Activated CD4-positive, alpha-beta T cell treated with anti-CD3 and anti-CD28 coated beads, Interleukin-2, amount 50 U/mL, for 16 hours (primary cell): ENCODE results near the gene EIF4E2.
A peak's percentile ranks its signal among the peaks of the same experiment; 100 is the strongest.
"Not testable (repeated sequence)": the region's sequence is repeated elsewhere in the genome, so short reads cannot be mapped to it uniquely, and the experiment has no call there.

Source experiments
- DNase-seq: peaks from one replicate; pipeline ENCODE4 v3.0.0-alpha.2; 2020

Gene EIF4E2

DNA sequence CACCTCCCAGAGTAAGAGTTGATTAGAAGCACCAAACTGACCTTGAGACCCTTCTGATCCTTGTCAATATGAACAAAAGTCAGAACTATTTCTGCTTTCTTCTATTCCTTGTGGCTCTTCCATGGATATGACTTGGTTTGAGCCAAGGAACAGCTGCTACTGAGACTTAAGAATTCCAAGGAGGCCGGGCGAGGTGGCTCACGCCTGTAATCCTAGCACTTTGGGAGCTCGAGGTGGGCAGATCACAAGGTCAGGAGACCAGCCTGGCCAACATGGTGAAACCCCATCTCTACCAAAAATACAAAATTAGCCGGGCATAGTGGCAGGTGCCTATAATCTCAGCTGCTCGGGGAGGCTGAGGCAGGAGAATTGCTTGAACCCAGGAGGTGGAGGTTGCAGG lies 20.0 kb downstream of the EIF4E2 start:
- not testable (repeated sequence) for DNase-seq

DNA sequence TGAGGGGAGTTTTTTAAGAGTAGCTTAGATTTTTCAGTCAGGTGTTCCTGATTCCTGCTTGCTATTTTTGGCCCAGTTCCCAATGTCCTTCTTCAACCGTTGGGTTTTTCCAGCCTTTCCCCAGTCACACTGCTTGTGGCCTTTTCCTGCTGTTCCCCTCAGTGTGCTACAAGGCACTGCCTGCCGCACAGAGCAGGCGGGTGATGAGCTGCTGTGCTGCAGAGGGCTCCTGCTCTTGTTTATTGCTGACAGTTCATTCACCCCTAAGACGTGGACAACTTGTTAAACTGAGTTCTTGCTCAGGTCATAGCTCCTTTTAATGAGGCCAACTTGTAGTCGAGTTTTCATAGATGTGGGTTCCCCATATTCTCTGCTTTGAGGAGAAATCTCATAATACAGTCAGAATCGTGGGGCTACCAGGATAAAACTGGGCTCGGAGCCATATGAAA lies 20.6 kb downstream of the EIF4E2 start:
- DNase-seq, result no peak

DNA sequence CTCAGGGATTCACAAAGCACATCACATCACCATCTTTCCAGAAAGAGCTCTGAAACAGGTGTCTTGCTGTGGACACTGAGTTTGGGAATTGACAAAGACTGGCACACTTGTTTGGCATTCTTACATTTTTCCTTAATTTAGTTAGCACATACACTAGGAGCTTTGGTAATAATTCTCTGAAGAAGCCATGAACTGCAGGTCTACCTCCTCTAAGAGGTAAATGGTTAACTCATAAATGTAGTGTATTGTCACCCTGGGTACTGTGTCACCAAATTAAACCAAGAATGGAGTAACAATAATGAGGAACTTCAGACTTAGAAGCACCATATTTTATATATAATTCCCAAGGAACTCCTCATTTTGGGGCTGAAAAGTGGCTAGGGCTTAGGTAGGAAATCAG lies 22.6 kb downstream of the EIF4E2 start:
- DNase-seq, result no peak

DNA sequence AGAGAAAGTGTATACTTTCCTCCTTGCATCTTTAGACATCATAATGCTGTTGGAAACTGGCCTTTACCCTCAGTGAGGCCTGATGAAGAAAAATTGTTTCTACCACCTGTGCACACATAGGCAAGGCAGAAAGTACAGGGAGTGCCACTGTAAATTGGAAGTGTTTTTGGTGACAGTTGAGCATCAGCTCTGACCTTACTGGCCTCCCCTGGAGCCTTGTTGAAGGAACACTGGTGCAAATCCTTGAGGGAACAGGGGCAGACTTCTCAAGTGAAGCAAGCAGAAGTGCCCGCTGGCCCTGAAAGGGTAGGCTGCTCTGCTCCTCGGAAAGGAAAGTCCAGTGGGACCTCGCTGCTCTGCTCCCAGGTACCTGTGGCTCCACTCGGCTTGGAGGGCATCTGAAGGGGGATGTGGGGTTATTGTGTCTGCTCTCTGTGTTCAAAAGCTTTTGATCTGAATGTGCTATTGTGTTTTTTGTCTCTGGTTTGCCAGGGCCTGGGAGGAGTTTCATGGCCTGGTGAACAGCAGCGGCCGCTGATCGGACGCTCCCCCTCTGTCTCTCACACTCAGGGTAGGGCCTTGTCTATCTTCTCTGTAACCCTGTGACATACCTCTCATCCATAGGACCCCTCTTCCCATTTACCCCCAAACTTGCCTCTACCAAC lies 23.4 kb downstream of the EIF4E2 start:
- DNase-seq, result no peak

DNA sequence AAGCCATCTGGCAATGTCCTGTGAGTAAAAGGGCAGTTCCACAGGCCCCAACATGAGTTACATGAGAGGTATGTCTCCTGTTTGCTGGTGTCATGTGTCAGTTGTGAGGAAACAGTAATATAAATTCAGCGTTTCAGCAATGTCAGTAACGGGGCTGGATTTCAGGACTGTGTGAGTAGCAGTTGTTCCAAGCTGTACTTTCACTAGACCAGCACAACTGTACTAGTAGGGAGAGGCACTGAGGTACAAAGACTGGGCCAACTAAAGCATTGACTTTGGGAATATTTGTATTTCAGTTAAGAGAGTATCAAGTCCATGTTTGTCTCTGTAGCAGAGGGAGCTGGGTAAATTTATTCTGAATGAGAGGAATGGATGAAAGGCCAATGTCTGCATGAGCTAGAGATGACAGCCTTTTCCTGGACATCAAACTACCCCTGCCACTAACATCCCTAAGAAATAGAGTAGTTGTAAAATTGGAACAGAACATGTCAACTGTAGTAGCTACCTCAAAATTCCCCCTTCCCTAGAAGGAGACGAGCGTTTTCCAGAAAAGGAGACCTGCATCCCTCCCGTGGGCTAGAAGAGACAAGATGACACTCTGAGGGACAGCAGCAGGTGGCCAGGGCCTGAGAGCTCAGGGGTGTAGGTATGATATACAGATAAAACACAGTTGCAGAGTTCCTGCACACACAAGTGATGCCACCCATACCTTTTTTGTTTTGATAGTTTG lies 24.4 kb downstream of the EIF4E2 start:
- no peak for DNase-seq

DNA sequence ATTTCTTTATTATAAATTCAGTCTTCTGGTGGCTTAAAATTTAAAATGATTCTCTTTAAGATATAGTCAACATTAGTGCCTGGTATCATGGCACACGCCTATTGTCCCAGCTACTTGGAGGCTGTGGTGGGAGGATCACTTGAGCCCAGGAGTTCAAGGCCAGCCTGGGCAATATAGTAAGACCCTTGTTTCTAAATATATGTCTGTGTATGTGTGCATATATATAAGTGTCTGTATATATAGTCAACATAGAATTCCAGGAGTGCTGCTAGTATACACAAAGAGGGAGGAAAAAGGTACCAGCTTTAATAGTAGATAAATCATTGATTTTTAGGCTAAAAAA lies 24.9 kb downstream of the EIF4E2 start:
- DNase-seq, result no peak

DNA sequence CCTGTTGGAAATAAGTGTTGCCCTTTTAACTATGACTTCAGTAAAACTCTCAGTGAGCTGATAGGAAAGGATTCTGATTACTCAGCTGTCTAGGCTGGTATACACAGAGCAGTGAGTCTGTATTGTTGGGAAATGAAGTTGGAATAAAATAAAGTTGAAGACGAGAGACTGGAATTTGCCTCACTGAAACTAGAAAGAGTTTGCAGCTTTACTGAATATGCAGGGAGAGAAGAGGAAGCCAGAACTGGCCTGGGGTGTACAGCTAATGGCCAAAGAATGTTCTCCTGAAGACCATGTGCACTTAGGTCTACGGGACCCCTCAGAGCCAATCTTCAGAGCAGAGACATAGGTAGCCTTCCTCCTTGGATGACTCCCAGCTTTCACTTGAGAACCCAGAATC lies 26.5 kb downstream of the EIF4E2 start:
- no peak for DNase-seq

DNA sequence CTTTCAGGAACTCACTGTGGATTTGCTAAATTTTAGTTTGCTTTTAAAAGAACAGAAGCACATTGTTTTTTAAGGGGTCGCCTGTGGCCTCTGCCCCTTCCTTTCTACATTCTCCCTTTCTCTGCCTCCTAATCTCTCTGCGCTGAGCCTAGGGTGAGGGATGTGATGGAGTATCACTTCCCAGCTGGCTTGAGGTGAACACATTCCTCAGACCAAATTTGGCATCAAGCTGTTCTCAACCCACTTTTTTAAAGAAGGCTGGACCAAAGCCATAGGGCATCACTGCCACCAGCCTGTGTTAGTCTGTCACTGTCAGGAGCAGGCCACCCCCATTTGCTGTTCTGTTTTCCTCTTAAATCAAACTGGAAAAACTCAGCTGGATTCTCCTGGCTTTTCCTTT lies 27.4 kb downstream of the EIF4E2 start:
- DNase-seq, result no peak

DNA sequence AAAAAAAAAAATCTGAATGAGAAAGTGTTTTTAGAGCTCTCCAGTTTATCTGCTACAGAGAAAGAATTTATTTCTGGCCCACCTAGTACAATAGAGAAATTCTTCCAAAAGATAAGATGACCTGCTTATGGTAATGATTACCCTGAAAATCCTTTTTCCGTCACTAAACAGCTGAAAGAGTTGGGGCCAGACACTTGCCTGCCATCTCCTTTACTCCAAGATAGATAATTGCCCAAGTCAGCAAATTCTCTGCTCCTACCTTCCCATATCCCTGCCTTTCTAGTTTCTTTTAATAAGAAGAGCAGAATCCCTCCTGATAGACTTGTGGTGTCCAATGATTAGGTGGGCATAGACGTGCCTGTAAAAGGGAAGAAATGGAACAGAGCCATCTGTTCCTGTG lies 28.1 kb downstream of the EIF4E2 start:
- DNase-seq, result no peak

DNA sequence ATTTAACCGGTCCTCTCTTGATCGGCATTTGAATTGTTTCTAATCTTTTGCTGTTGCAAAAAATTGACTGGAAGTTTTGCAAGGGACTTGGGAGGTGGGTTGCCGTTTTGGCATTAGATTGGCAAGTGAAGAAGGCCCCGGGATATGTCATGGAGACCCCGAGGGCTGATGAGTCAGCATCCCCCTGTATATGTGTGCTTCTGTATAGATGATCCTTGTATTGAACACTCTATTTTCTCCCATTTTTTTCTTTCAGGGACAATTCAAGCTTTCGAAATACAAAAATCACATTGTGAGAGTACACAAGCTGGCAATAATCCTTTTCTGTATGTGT lies 30.1 kb downstream of the EIF4E2 start:
- DNase-seq, result no peak

DNA sequence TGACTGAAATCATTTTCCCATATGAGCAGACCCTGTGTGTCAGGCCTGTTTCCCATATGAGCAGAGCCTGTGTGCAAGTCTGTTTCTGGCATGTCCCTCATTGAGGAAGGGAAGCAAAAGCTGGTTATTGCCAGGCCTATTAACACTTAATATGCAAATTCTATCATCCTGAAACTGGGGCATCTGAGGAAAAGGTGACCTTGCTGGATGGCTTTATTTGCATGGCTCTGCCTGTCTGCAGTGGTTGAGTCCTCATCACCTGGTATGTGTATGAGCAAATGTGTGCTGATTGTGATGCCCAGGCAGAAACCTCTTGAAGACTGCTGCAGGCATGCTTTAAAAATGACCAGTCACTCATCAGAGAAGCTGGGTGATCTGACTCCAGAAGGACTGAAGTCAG lies 31.2 kb downstream of the EIF4E2 start:
- DNase-seq, result no peak

DNA sequence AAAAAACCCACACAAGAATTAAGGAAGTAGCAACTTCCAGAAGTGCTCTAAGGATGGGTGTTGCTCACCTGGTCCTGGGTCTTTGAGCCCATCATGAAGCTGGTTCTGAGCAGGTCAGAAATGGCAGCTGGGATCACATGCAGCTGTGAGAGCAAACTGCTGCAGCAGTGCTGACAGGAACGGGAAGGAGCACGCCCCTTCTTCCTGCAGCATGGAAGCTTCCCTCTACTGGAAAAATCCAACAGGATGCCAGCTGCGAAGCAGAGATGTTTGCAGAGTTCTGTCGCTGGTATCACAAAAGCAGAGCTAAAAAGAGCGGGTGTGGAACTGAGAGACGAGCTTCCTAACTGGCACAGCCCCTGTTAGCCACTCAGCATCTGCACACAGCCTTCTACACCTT lies 33.7 kb downstream of the EIF4E2 start:
- DNase-seq, result no peak

DNA sequence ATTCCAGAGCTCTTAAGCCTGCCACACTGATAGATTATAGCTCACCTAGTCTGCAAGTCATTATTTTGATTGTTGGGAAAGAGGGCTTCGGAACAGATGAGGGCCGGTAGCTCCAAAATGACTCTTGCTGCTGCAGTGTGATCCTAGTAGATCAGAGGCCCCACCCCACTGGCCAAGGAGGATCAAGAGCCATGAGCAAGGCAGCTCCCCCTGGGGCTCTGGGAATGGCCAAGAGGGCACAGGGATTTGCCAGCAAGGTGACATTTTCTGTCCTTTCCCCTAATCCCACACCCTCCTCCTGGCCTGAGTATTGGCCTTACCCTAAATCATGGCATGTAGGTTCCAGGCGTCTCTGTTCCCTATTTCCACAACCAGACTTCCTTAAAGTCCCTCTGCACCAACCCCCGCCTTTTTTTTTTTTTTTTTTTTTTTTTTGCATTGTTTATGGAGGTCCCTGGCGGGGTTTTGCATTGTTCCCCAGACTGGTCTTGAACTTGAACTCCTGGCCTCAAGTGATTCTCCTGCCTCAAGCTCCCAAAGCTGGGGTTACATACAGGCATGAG lies 36.5 kb downstream of the EIF4E2 start:
- DNase-seq, result no peak

DNA sequence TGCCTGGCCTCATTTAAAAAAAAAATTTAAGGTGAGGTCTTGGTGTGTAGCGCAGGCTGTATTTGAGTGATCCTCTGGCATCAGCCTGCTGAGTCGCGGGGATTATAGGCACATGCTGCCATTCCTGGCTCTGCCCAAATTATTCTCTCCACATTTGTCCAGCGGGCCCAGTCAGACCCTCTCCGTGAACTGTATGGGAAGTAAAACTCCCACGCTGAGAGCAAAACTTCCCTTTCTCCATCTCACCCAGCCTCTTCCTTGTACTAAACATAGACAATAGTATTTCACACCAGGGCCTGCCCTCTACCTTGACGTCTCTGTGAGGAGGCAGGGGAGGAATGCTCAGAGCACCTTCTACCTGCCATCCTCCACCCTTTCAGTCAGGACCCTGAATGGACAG lies 37.0 kb downstream of the EIF4E2 start:
- DNase-seq, result no peak

DNA sequence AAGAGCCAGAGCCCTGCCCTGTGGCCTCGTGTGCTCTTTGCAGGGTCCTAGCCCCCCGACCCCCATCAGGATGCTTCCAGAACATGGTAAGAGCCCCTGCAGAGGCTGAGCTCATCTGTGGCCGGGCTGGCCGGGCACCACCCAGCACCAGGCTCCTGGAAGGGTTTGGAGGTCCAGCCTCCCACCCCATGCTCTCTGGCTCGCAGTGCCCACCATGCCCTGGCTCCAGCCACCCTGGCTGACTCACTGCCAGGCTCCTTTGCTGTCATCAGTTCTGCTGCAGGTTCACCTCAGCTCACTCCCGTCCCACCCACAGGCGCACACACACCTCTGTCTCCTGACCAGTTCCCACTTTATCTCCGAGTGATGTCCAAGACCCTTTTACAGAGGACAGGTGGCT lies 37.5 kb downstream of the EIF4E2 start:
- no peak for DNase-seq

DNA sequence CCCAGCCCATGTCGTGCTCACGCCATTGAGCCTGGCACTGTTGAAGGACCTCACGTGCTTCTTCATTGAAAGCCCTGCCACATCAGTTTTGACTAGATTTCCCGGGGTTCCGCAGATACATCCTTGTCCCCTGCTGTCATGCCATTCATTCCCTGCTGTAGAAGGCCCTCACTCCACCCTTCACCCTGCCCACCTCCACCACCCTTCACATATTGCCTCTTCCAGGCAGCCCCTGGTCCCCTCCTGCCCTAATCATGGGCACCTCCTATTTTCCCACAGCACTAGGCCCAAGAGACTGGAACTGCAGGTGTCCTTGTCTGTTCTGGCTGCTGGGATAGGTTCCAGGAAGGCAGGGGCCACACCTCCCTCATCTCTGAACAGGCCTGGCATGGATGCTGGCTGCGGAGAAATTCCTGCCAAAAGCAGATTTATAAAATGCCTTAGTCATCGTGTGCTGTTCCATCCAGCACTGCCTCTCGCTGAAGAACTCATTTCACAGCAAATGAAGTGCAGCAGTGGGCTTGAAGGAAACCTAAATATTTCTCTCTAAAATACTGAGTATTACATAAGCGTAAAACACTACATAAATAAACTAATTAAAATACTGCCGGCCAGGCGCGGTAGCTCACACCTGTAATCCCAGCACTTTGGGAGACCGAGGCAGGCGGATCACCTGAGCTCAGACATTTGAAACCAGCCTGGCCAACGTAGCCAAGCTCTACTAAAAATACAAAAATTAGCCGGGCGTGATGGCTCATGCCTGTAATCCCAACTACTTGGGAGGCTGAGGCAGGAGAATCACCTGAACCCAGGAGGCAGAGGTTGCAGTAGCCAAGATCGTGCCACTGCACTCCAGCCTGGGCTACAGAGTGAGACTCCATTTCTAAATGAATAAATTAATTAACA lies 38.4 kb downstream of the EIF4E2 start:
- DNase-seq, result no peak

DNA sequence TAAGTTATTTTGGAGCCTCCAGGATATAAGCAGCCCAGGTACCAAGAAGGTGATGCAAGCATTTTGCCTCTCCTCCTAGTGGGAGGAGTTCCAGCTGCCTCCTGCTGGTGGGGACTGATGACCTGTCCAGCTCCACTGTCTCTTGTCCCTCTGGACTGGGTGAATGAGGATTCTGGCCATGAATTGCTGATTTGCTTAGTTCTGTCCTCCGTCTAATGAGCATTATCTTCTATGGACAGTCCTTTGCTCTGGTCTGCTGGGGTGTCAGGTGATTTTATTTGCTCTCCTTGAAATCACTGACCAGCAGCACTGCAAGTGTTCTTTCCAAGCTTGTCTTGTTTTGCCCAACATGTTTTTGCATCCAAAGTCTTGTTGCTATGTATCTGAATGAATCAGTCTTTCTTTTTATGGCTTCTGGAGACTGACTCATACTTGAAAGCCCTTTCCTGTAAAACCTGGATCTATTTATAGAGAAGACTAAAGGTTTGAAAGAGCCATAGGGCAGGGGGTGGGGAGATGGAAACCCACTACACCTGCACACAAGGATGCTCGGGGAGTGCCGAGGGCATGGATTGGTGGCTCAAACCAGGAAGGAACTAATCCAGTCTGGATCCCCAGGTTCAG lies 42.4 kb downstream of the EIF4E2 start:
- peak; percentile 35 for DNase-seq

DNA sequence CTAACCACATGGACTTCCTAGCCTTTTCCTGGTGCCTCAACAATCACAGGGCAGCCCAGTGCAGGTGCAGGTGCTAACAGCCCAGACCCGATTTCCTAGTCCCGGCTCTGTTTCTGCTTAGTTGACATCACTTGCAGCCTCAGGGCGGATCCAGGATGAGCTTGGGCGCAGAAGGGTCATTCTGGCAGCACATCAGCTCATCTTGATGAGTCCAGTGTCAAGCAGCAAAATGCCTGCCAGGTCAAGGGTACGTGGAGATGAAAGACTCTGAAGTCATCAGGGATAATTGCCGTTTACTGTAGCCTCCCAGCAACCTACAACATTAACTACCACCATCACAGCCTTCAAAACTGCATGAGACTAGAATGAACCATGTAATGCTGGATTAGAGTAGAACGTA lies 43.5 kb downstream of the EIF4E2 start:
- no peak for DNase-seq

DNA sequence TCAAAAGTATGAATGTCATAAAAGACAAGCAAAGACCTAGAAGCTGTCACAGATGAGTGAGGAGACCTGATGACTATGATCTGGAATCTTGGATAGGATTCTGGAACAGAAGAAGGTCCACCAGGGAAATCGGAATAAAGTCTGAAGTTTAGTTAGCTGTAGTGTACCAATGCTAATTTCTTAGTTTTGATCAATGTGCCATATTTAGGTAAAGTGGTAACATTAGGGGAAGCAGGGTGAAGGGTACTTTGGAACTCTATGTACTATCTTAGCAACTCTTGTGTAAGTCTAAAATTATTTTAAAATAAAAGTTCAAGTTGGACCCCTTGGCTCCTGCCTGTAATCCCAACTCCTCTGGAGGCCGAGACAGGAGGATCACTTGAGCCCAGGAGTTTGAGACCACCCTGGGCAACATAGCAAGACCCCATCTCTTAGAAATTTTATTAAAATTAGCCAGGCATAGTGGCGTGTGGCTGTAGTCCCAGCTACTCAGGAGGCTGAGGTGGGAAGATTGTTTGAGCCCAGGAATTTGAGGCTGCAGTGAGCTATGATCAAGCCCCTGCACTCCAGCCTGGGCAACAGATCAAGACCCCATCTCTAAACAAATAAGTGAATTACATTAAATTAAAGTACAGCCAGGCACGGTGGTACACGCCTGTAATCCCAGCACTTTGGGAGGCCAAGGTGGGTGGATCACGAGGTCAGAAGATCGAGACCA lies 47.0 kb downstream of the EIF4E2 start:
- no peak for DNase-seq

DNA sequence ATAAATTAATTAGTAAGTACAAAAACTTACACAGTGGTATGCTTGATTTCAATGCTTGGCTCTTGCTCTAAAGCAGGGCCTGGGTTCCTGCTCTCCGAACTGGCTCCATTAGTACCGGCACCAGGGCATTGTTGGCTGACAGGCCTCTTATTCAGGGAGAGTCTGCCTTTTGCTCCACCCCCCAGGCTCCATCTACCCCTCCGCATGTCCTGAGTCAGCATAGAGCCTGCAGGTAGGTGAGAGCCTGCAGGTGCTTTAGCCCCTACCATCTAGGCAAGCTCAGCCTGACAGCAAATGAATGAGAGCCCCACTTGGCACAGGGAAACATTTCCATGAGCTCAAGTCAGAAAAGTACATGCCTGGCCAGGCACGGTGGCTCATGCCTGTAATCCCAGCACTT lies 47.8 kb downstream of the EIF4E2 start:
- DNase-seq, result no peak

DNA sequence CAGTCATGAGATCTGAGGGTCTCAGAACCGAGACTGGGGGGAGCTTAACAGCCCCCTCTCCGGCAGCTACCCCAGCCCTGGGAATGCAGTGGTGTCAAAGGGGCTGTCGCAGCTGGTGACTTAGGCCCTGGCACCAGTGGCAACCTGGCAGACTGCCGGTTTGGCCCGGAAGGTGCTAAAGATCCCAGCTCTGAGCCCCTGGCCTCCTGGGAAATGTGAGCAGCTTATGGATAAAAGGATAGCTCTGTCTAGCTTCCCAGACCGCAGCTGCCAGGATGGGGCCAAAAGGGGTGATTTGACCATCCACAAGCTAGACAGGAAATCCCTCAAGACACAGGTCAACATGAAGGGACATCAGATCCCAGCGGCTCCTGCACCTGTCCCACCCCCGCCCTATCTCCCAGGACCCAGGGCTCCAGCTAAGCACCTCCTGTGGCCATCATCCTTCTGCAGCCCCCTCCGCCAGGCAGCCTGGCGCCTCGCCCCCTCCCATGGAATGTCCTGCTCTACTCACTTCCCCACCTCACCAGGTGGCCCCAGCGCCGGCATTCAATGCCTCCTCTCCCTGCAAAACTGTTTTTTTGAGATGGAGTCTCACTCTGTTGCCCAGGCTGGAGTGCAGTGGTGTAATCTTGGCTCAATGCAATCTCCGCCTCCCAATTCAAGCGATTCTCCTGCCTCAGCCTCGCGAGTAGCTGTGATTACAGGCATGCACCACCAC lies 49.7 kb downstream of the EIF4E2 start:
- DNase-seq, result no peak

DNA sequence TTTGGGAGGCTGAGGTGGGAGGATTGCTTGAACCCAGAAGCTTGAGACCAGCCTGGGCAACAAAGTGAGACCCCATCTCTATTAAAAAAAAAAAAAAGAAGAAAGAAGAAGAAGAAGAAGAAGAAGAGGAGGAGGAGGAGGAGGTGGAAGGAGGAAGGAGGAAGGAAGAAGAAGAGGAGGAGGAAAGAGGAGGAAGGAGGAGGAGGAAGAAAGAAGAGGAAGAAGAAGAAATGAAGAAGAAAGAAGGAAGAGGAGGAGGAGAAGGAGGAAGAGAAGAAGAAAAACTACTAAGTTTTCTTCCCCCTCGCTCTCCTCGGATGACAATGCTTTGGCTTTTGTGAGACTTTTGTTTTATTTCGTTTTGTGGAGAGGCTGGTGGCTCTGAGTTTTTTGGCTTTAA lies 52.8 kb downstream of the EIF4E2 start:
- DNase-seq, result no peak
